WTC11 (cell line): ENCODE data around the gene UGT2B17.

Experiments
- SMAD3 ChIP-seq: sonication (generic); formaldehyde crosslinking; IDR thresholded peaks from 2 replicates; pipeline ENCODE4 v1.8.0; 2022; ENCODE audit warnings: missing genetic modification reagents, mild to moderate bottlenecking, borderline replicate concordance
- ZNF232 ChIP-seq: sonication (generic); formaldehyde crosslinking; IDR thresholded peaks from 2 replicates; pipeline ENCODE4 v1.8.0; 2022; ENCODE audit warnings: mild to moderate bottlenecking, missing genetic modification reagents
- TF ChIP-seq, protein P1 (sequence below): fragments of 200-600 bp; IDR thresholded peaks from 2 replicates; pipeline ENCODE4 v1.8.0; 2022; ENCODE audit warnings: antibody characterized with exemption

GRCh38 chr4:68594678-68595077 is 18.6 kb upstream of the UGT2B17 start:
- TF ChIP-seq, protein P1, sequence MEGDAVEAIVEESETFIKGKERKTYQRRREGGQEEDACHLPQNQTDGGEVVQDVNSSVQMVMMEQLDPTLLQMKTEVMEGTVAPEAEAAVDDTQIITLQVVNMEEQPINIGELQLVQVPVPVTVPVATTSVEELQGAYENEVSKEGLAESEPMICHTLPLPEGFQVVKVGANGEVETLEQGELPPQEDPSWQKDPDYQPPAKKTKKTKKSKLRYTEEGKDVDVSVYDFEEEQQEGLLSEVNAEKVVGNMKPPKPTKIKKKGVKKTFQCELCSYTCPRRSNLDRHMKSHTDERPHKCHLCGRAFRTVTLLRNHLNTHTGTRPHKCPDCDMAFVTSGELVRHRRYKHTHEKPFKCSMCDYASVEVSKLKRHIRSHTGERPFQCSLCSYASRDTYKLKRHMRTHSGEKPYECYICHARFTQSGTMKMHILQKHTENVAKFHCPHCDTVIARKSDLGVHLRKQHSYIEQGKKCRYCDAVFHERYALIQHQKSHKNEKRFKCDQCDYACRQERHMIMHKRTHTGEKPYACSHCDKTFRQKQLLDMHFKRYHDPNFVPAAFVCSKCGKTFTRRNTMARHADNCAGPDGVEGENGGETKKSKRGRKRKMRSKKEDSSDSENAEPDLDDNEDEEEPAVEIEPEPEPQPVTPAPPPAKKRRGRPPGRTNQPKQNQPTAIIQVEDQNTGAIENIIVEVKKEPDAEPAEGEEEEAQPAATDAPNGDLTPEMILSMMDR = no peak
- TF ChIP-seq SMAD3 (no peak), ZNF232 (no peak)
